HG03175 (cell line): ENCODE results near the gene PYY.
"Not testable (repeated sequence)": the region's sequence is repeated elsewhere in the genome, so short reads cannot be mapped to it uniquely, and the experiment has no call there.

Experiments used
- ATAC-seq: cut with Tn5 transposase; IDR thresholded peaks from one replicate; pipeline ENCODE4 v1.9.1; 2021; ENCODE audit warnings: mild to moderate bottlenecking, moderate library complexity; ENCODE audit not compliant: unreplicated experiment

Gene PYY

GRCh38 chr17:43979011-43979410 is 25.3 kb upstream of the PYY start:
- no peak for ATAC-seq

DNA sequence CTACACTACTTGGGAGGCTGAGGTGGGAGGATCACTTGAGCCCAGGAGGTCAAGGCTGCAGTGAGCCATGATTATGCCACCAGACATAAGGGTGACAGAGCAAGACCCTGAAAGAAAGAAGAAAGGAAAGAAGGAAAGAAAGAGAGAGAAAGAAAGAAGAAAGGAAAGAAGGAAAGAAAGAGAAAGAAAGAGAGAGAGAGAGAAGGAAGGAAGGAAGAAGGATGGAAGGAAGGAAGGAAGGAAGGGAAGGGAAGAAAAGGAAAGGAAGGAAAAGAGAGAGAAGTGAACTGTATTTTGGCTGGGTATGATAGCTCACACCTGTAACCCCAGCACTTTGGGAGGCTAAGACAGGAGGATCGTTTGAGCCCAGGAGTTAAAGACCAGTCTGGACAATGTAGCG is 24.3 kb upstream of the PYY start:
- no peak for ATAC-seq

DNA sequence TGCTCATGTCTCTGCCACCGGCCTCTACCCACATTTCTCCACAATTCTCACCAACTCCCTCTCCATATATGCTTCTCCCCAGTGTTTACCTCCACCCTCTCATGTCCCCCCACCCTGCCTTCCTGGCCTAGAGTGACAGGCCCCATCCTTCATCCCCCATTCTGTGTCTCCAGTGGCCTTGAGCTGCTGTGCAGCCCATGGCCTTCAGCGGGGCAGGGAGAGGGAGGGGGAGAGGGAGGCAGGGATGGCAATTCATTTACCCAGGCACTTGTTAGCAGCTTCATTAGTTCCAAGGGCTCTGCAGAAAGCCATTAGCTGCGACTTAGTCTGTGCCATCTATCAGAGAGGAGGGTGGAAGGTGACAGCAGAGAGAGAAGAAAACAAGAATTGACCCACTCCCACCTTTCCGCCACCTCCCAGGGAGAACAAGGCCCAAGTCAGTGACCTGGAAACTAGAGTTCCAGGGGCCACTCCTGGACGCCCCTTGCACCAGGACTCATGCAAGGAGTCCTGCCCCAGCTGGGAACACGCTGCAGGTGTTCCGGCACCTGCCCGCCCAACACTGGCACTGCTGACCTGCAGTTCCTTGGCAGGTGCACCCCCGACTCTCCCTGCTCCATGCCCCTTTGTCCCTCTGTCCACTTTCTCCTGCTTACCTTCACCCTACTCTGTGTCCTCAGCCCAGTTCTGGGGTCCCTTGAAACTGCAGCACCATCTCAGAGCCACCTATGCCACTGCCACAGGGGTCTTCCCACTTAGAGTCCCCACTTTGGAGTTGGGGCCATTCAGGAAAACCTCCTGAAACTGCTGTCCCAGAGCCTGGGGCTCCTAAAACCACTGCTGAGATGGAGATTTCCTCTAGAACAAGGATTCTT is 23.5 kb upstream of the PYY start:
- no peak for ATAC-seq

DNA sequence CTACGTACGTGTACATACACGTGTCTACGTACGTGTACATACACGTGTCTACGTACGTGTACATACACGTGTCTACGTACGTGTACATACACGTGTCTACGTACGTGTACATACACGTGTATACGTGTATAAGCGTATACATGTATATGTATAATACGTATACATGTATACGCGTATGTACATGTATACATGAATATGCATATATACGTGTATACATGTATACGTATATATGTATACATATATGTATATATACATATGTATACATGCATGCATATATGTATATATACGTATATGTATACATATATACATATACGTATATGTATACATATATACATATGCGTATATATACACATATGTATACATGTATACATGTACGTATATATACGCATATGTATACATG is 22.2 kb upstream of the PYY start:
- no peak for ATAC-seq

- no peak for ATAC-seq
Observed at GRCh38 chr17:43974382-43975266, 20.9 kb upstream of the PYY start.

- not testable (repeated sequence) for ATAC-seq
Observed at GRCh38 chr17:43972444-43973212, 18.9 kb upstream of the PYY start.

DNA sequence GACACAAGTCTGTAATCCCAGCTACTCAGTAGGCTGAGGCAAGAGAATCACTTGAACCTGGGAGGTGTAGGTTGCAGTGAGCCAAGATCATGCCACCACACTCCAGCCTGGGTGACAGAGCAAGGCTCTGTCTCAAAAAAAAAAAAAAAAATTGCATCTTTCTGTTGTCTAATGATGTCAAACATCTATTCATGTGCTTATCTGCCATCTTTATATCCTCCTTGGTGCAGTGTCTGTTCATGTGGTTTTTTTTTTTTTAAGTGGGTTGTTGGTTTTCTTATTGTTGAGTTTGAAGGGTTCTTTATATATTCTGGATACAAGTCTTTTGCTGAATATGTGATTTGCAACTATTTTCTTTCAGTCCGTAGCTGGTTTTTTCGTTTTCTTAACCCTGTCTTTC is 17.7 kb upstream of the PYY start:
- ATAC-seq, result not testable (repeated sequence)

DNA sequence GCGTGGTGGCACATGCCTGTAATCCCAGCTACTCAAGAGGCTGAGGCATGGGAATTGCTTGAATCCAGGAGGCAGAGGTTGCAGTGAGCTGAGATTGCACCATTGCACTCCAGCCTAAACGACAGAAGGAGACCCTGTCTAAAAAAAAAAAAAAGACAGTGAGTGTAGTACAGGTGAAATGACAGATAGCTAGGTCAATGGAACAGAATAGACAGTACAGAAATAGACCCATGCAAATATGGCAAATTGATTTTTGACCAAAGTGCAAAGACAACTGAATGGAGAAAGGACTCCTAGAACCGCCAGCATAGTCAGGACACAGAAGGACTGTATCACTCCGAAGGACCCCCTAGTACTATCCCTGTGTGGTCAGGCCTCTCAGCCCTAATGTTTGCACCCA is 16.6 kb upstream of the PYY start:
- ATAC-seq, result no peak

- ATAC-seq, result no peak
Observed at GRCh38 chr17:43967251-43967875, 13.6 kb upstream of the PYY start.

DNA sequence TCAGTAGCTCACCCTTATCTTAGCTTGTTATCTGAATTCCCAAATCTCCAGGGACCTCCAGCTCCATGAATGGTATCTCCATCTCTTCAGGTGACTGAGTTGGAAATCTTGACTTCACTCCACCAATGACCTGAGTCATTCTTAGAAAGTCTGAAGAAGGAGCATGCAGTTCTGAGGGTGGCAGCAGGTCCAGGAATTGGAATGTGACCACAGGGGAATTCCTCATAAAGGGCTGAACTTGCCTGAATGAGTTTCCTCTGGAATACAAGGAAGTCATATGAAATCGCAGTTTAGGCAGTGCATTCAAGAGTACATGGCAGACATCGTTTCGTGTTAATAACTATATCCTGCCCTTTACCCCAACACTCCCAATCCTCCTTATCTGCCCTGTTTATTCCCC is 12.5 kb upstream of the PYY start:
- no peak for ATAC-seq

DNA sequence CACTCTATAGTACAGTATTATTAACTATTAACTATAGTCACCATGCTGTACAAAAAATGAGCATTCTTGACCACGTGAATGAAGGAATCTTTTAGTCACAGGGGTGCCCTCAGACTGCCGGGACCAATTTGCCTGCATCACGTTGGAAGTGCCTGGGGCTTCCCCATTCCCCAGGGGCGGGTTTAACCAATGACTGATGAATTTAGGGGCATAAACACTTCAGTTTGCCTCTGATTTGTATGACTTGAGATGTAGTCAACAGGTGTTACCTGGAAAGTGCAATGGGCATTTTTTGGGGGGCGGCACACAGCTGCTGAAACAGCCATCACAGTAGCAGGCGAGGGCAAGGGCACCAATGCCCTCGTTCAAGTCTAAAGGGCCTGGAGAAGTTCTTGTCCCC is 8.7 kb upstream of the PYY start:
- no peak for ATAC-seq

DNA sequence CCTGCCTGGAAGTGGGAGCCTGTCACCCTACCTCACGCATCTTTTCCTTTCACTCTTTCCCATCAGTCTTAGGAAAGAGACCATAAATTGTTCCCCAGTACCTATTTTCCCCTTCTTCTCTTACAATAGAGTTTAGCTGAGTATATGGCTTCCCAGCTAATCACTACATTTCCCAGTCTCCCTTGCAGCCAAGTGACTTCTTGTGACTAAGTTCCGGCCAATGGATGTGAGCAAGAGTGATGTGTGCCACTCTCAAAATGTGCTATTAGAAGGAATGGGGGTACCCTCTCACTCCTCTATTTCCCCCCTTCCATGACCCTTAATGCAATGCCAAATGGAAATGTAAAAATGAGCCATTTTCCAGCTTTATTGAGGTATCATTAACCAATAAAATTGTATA is 8.2 kb upstream of the PYY start:
- ATAC-seq, result no peak

- not testable (repeated sequence) for ATAC-seq
Observed at GRCh38 chr17:43961292-43961691, 7.6 kb upstream of the PYY start.

DNA sequence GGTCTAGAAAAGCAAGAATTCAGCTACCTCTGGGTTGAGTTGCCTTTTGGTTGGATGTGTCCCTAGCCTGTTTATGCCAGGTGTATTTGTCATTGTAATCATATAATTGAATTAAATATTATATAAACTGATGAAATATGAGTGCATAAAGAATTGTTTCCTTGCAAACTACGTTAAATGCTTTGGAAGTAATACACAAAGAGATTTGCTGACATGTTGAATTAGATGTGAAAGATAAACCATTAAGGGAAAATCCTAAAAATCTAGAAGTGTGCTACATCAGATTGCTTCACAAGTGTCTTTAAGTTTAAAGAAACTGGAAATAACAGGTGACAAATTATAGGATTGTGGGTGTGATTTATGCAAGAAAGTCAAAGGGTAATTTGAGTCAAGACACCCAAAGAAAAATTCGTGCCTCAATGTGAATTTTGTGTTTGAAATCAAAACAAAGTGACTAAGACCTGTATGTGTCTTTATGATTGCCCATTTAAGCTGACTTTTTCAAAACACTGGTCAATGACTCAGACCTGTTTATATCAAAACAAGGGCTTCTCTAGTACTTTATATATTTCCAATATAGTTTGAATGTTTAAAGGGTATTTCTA is 5.1 kb upstream of the PYY start:
- no peak for ATAC-seq

DNA sequence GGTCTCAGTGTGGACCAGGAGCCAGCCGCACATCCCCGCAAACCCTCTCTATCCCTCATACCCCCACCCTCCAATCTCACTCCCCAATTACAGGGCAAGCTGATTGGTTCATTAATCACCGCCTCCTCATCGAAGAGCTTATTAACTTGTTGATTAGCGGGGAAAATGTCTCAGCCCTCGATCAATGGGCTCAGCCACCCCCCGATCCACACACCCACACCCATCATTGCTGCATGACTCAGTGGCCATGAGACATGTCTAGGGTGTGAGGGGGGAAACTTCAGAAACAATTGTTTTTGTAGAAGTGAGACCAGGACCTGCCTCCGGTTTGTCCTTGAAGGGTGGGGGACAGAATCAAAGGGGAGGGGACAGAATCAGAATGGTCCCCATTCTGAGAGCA is 2.5 kb upstream of the PYY start:
- ATAC-seq, result no peak

DNA sequence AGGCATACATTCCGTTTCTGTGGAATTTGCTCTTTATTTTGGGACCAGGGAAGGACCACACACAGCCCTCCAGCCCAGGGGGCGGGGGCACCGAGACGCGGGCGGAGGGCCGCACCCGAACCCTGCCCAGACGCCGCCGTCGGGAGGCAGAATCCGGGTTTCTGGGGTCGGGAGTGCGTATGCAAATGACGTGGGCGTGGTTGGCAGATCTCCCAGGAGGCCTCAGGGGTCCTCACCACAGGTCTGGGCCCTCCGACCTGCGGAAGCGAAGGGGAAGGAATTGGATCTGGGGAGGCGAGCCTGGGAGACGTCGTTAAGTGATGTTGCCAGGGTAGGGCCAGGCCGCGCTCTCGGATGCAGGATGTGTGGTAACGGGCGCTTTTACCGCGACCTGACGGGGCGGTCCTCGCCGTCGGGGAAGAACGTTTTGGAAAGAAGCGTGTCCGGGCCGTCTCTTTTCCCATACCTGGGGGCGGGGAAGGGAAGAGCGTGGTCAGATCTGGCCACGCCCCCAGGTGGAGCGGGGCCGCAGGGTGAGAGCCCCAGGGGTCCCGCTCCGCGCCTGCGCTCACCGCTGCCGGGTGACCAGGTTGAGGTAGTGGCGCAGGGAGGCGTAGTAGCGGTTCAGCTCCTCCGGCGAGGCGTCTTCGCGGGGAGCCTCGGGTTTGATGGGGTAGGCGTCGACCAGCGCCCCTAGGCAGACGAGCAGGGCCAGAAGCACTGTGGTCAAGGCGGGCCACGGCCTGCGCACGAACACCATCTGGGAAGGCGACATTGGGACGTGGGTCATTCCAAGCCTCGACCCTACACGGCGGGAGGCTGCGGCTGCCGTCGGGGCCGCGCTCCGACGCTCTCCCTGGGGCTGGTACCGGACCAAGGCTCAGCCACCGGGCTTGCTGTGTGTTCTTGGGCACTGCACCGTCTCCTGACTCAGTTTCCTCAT is 745 bp downstream of the PYY start:
- no peak for ATAC-seq

GRCh38 chr17:43952351-43952723 is 1.4 kb downstream of the PYY start:
- ATAC-seq, result no peak

GRCh38 chr17:43951750-43952149 is 2.0 kb downstream of the PYY start:
- ATAC-seq, result no peak

DNA sequence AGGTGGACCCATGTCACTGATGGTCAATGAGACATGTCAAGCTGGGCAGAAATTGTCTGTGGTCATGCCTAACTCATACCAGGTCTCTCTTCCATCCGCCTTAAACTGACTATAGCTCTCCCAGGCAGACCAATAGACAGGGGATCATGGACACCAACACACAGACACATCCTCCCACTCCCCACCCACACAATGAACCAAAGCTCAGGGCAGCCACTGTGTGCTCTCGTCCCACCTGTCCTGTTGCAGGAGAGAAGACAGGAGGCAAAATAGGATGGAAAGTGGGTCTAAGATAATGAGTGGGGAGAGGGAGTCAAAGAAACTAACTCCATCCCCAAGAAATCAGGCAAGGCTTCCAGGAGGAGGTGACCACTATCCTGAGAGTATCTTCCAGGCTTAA is 3.2 kb downstream of the PYY start:
- ATAC-seq, result no peak
